Activated CD4-positive, alpha-beta T cell treated with anti-CD3 and anti-CD28 coated beads, Interleukin-2, amount 50 U/mL, for 4 hours (primary cell): ENCODE results near the gene NMNAT3.

Source experiments
- DNase-seq, 2 experiments: peaks; one replicate each; pipeline ENCODE4 v3.0.0-alpha.2; 2020

Gene NMNAT3

GRCh38 chr3:139517321-139518065, 160.3 kb downstream of the NMNAT3 start:
- DNase-seq = no peak

- DNase-seq = no peak
These were observed 163.0 kb downstream of the NMNAT3 start for GRCh38 chr3:139514741-139515140.
